Umbilical cord (tissue), 2 donors: Measurements from ENCODE around the gene ZFAND3. TPM values are rescaled to one million over a fixed set of nuclear protein-coding genes. Genes with fewer than 3 reads are reported as not detected.

Experiments used
- DNase-seq: peaks from one replicate; pipeline ENCODE4 v3.0.0-alpha.2; 2015; ENCODE audit warnings: low spot score
- total RNA-seq: library from RNA; depleted of rRNA; stranded (reverse); fragments of >200 nt; gene quantifications from one replicate; pipeline ENCODE4 v1.2.3, GENCODE V29; 2014; ENCODE audit warnings: low replicate concordance; ENCODE audit not compliant: insufficient read depth

ZFAND3 gene
- total RNA-seq, 1 donor from 2014 or later, result 42.9 TPM

- no peak for DNase-seq
Observed at GRCh38 chr6:37827603-37828265, 8.2 kb downstream of the ZFAND3 start.

- DNase-seq, result no peak
Observed at GRCh38 chr6:37830225-37830624, 10.7 kb downstream of the ZFAND3 start.

- no peak for DNase-seq
Observed at GRCh38 chr6:37831457-37831856, 11.9 kb downstream of the ZFAND3 start.

GRCh38 chr6:37835923-37836322 is 16.4 kb downstream of the ZFAND3 start:
- DNase-seq, result no peak

DNA sequence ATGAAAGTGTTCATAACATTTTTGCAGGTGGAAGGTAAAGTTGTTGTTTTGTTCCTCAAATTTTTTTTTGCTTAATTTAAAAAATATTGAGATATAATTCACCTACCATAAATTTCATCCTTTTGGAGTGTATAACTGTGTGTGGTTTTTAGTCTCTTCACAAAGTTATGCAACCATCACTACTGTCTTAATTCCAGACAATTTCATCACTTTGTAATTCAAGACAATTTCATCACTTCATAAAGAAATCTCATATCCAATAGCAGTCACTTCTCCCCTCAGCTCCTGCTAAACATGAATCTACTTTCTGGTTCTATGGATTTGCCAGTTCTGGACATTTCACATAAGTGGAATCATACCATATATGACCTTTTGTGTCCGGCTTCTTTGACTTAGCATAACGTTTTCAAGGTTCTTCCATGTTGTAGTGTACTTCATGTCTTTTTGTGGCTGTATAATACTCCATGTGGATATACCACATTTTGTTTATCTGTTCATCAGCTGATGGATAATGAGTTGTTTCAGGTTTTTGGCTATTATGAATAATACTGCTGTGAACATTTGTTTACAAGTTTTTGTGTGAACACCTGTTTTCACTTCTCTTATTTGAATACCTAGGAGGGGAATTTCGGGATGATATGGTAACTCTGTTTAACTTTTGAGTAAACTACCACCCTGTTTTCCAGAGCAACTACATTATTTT is 18.8 kb downstream of the ZFAND3 start:
- DNase-seq, result no peak

DNA sequence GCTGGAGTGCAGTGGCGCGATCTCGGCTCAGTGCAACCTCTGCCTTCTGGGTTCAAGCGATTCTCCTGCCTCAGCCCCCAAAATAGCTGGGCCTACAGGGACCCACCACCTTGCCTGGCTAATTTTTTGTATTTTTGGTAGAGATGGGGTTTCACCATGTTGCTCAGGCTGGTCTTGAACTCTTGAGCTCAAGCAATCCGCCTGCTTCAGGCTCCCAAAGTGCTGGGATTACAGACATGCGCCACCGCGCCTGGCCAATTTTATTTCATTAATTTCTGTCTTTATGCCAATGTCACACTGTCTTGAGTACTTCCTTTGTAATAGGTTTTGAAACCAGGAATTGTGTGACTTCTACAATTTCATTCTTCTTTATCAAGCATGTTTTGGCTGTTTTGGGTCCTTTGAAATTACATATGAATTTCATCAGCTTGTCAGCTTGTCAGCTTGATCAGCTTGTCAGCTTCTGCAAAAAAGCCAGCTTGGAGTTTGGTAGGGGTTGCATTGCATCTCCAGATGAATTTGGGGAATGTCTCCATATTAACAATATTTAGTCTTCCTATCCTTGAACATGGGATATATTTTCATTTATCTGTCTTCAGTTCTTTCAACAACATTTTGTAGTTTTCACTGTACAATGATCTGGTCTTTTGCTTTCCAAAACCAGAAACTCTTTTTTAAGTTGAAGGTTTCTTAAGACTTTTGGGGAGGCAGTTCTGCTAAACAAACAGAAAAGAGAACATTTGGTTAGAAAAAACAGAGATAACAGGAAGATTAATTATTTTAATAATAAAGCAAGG is 20.8 kb downstream of the ZFAND3 start:
- no peak for DNase-seq

DNA sequence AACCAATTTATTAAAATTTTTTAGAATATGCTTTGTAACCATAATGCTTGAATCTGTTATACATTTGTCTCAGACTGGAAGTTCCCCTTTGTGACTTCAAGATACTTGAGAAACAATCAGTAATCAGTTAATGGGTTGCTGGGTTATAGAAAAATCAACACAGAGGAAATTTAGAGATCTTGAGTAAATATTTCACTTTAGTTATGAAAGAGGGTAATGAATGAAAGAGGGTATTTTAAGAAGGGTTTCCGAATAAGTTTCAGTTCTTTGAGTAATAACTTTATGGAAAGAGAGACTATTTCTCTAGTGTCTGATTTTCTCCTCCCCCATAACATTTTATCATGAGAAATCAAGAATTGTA is 21.4 kb downstream of the ZFAND3 start:
- no peak for DNase-seq

DNA sequence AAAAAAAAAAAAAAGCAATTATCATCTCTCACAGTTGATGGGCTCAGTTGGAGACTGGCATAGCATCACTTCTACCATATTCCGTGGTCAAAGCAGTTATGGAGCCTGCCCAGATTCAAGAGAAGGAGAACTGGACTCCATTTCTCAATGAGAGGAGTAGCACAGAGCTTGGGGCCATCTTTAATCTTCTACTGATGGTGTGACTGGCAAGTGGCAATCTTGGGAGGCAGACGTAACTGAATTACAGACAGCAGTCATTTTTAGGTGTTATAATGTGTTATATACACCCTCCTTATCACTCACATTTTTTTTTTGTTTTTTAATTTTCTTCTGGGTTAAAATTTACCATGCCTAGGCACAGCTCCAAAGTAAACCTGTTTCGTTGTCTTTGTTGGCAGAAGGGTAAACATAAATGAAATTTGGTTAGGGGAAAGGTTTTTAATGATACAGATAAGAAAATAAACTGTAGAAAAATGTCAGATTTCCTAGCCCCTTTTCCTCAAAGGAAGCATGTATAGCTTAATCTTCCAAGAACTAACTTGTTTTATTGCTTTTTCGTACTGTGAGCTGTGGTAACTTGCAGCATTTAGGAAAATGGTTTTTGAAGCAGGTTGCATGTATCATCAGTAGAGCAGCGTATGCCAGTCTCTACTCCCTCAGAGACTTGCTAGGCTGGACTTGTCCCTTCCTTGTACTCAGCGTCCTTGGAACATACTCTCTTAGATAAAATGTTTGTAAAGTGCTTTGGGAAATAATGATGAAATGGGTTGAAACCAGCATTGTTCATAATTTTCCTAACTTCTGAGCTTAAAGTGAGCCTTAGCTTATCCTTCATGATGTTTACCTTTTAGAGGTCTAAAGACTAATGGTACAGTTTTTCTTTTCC is 25.7 kb downstream of the ZFAND3 start:
- DNase-seq, result no peak

- DNase-seq, result no peak
Observed at GRCh38 chr6:37845930-37846329, 26.4 kb downstream of the ZFAND3 start.

DNA sequence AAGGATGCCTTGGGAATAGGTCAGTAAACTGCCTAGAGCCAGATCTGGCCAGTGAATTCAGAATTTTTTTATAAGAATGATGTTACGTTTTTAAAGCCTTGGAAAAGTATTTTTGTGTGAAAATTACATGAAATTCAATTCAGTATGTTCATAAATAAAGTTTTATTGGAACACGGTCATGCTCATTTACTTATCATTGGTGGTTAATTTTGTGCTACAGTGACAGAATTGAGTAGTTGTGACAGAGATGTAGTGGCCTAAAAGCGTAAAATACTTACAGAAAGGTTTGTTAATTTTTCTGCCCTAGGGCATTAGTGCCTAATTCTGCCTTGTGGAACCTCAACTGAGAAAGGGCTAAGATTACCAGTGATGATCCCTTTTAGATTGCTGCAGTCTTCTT is 28.2 kb downstream of the ZFAND3 start:
- no peak for DNase-seq

DNA sequence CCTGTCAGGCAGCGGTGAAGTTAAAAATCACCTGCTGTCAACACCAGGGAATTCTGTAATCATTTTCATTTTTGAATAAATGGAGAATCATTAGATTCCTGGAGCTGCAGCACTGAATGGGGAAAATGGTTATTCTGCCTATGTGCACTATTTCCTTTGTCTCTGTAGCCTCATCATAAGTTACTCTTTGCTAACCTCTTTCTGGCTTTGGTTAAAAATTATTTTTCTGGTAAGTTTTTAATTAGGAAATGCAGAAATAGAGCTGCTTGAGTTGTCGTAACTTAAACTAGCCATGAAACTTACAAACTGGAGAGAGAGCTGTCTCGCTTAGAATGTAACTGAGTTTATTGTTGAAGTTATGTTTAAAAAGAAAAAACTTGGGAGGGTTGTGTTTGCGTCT is 28.8 kb downstream of the ZFAND3 start:
- DNase-seq, result no peak

- DNase-seq, result no peak
Observed at GRCh38 chr6:37850260-37850659, 30.7 kb downstream of the ZFAND3 start.

GRCh38 chr6:37850728-37851285 is 31.3 kb downstream of the ZFAND3 start:
- DNase-seq, result no peak

- no peak for DNase-seq
Observed at GRCh38 chr6:37851997-37852524, 32.5 kb downstream of the ZFAND3 start.

GRCh38 chr6:37856285-37856684 is 36.8 kb downstream of the ZFAND3 start:
- no peak for DNase-seq

- no peak for DNase-seq
Observed at GRCh38 chr6:37858363-37858762, 38.8 kb downstream of the ZFAND3 start.

DNA sequence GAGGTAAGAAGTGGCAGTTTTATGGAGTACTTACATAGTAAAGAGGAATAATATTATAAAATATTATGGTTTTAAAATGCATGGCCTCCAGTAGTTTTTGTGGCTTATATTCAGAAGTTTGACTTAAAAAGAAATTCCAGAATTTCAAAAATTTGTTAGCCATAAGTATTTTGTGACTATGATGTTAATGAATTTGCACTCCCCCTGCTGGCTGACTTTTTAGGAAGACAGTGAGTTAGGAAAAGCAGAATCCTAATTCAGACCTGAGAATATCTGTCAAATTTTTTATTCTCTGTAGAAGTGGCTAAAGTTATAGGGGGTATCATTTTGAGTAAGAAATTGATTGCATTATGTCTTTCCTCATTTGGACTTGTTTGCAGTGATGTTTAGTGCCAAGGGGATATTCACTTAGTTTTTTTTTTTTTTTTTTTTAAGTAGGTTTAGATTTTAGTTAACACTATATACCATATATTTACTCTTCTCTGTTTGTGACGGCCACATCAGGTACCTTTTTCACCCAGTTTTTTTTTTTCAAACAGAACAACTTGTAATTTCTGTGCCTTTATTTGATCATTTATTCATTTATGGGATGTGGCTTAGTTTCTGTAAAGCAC is 40.8 kb downstream of the ZFAND3 start:
- DNase-seq, result peak; percentile 24

DNA sequence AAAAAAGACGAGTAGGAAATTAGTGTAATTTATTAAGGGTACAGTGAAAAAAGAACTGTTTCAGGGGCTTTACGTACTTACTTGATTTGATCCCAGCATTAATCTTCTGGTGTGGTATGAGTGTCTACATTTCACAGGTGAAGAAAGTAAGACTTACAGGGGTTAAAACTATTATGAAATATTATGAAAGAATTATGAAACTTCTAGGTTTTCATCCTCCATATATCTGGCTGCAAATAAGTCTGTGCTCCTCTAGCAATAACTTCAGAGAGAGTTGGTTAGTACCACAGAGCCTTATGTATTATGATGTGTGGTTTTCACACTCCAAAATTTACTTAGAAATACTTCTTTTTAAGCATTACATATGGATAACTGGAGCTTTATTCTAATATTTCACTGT is 41.9 kb downstream of the ZFAND3 start:
- no peak for DNase-seq

- no peak for DNase-seq
Observed at GRCh38 chr6:37862430-37862829, 42.9 kb downstream of the ZFAND3 start.

DNA sequence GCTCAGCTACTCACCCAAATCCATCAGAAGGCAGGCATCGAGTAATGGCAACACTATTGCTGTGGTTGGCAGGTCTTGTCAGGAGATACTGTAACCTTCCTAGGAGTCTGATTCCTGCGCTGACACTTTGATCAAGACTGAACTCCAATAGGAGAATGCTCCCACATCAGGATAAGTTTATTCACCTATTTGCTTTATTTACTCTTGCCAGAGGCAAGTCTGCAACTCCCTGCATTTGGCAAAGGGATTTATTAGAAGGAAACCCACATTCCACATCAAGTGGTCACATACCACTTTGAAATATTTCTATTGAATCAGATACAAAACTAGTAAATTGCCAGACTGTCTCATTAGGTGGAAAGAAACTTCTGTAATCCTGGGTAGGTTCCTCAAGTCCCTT is 43.5 kb downstream of the ZFAND3 start:
- no peak for DNase-seq

- no peak for DNase-seq
Observed at GRCh38 chr6:37864250-37864649, 44.7 kb downstream of the ZFAND3 start.
